ENCODE measurements around the gene KCNG4.

KCNG4 gene

DNA sequence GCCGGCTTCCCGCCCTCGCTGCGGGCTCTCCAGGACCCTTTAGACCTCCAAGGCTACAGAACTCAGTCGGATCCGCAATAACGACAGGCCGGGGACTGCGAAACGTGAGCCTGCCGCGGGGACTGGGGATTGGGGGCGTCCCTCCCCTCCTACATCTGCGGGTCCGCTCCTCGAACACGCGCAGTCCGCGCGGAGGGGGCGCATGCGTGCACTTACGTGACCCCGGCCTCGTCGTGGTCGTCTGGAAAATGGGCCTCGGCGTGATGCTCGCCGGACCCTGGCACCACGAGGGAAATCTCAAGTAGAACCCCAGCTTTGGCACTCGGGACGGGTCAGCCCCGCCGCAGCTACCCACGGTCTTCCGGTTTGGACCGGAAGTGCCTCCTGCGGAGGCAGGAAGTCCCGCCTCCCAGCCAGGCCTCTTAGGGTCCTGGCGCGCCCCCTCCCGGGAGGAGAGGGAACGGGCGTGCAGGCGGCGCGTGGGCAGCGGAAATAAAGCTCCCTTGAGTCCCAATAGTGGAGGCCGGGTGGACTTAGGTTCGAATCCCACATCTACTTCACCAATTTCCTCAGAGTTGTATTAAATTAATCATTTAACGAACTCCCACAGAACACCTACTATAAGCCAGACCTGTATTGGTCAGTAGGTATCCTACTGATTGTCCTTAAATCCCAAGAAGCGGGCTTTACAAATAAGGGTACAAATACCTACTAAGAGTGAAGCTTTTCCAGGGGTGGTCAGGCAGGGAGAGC lies 53.0 kb downstream of the KCNG4 start, which contains the start of gene TAF1C (continued):
- TF ChIP-seq ZNF692 (tag by site-specific recombination; IDR thresholded peaks at IDR 0.05) (no peak), ZNF114 (tag by site-specific recombination; IDR thresholded peaks at IDR 0.05) (no peak), ZNF585B (tag by site-specific recombination; IDR thresholded peaks at IDR 0.05) (no peak), TRIM28 (IDR thresholded peaks at IDR 0.05; ENCODE audit: borderline replicate concordance, low read length) (no peak), ZNF791 (tag by site-specific recombination; IDR thresholded peaks at IDR 0.05) (no peak), ZNF404 (tag by site-specific recombination; IDR thresholded peaks at IDR 0.05) (no peak), ZNF701 (tag by site-specific recombination; IDR thresholded peaks at IDR 0.05) (no peak), ZBTB8A (tag by site-specific recombination; IDR thresholded peaks at IDR 0.05) (no peak), ZNF26 (tag by site-specific recombination; IDR thresholded peaks at IDR 0.05) (no peak), ZNF530 (tag by site-specific recombination; IDR thresholded peaks at IDR 0.05; ENCODE audit: low read depth) (no peak), KLF9 (tag by site-specific recombination; IDR thresholded peaks at IDR 0.05; ENCODE audit: low read depth) (peak; percentile 29; the same call in 1 of the 2 replicates), ZNF549 (tag by site-specific recombination; IDR thresholded peaks at IDR 0.05) (no peak), ZNF37A (tag by site-specific recombination; IDR thresholded peaks at IDR 0.05) (no peak), REPIN1 (tag by site-specific recombination; IDR thresholded peaks at IDR 0.05; ENCODE audit: low read depth) (no peak), ZNF23 (tag by site-specific recombination; IDR thresholded peaks at IDR 0.05; ENCODE audit: borderline replicate concordance) (no peak), ZNF302 (tag by site-specific recombination; IDR thresholded peaks at IDR 0.05; ENCODE audit: low read depth) (no peak), ZNF677 (tag by site-specific recombination; IDR thresholded peaks at IDR 0.05) (no peak), ZNF76 (tag by site-specific recombination; IDR thresholded peaks at IDR 0.05; ENCODE audit: borderline replicate concordance, low read depth) (no peak), ZNF510 (tag by site-specific recombination; IDR thresholded peaks at IDR 0.05; ENCODE audit: insufficient replicate concordance) (no peak), BCL11B (tag by site-specific recombination; IDR thresholded peaks at IDR 0.05; ENCODE audit: low read depth) (no peak)
- TF ChIP-seq, protein P1, sequence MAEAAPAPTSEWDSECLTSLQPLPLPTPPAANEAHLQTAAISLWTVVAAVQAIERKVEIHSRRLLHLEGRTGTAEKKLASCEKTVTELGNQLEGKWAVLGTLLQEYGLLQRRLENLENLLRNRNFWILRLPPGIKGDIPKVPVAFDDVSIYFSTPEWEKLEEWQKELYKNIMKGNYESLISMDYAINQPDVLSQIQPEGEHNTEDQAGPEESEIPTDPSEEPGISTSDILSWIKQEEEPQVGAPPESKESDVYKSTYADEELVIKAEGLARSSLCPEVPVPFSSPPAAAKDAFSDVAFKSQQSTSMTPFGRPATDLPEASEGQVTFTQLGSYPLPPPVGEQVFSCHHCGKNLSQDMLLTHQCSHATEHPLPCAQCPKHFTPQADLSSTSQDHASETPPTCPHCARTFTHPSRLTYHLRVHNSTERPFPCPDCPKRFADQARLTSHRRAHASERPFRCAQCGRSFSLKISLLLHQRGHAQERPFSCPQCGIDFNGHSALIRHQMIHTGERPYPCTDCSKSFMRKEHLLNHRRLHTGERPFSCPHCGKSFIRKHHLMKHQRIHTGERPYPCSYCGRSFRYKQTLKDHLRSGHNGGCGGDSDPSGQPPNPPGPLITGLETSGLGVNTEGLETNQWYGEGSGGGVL (tag by site-specific recombination; IDR thresholded peaks at IDR 0.05), result no peak
- TF ChIP-seq, protein P2, sequence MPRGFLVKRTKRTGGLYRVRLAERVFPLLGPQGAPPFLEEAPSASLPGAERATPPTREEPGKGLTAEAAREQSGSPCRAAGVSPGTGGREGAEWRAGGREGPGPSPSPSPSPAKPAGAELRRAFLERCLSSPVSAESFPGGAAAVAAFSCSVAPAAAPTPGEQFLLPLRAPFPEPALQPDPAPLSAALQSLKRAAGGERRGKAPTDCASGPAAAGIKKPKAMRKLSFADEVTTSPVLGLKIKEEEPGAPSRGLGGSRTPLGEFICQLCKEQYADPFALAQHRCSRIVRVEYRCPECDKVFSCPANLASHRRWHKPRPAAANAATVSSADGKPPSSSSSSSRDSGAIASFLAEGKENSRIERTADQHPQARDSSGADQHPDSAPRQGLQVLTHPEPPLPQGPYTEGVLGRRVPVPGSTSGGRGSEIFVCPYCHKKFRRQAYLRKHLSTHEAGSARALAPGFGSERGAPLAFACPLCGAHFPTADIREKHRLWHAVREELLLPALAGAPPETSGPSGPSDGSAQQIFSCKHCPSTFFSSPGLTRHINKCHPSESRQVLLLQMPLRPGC (tag by site-specific recombination; IDR thresholded peaks at IDR 0.05), result no peak
- TF ChIP-seq, protein P3, sequence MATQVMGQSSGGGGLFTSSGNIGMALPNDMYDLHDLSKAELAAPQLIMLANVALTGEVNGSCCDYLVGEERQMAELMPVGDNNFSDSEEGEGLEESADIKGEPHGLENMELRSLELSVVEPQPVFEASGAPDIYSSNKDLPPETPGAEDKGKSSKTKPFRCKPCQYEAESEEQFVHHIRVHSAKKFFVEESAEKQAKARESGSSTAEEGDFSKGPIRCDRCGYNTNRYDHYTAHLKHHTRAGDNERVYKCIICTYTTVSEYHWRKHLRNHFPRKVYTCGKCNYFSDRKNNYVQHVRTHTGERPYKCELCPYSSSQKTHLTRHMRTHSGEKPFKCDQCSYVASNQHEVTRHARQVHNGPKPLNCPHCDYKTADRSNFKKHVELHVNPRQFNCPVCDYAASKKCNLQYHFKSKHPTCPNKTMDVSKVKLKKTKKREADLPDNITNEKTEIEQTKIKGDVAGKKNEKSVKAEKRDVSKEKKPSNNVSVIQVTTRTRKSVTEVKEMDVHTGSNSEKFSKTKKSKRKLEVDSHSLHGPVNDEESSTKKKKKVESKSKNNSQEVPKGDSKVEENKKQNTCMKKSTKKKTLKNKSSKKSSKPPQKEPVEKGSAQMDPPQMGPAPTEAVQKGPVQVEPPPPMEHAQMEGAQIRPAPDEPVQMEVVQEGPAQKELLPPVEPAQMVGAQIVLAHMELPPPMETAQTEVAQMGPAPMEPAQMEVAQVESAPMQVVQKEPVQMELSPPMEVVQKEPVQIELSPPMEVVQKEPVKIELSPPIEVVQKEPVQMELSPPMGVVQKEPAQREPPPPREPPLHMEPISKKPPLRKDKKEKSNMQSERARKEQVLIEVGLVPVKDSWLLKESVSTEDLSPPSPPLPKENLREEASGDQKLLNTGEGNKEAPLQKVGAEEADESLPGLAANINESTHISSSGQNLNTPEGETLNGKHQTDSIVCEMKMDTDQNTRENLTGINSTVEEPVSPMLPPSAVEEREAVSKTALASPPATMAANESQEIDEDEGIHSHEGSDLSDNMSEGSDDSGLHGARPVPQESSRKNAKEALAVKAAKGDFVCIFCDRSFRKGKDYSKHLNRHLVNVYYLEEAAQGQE (tag by site-specific recombination; IDR thresholded peaks at IDR 0.05), result no peak
- TF ChIP-seq, protein P4, sequence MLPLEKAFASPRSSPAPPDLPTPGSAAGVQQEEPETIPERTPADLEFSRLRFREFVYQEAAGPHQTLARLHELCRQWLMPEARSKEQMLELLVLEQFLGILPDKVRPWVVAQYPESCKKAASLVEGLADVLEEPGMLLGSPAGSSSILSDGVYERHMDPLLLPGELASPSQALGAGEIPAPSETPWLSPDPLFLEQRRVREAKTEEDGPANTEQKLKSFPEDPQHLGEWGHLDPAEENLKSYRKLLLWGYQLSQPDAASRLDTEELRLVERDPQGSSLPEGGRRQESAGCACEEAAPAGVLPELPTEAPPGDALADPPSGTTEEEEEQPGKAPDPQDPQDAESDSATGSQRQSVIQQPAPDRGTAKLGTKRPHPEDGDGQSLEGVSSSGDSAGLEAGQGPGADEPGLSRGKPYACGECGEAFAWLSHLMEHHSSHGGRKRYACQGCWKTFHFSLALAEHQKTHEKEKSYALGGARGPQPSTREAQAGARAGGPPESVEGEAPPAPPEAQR (tag by site-specific recombination; IDR thresholded peaks at IDR 0.05), result no peak
- TF ChIP-seq, protein P5, sequence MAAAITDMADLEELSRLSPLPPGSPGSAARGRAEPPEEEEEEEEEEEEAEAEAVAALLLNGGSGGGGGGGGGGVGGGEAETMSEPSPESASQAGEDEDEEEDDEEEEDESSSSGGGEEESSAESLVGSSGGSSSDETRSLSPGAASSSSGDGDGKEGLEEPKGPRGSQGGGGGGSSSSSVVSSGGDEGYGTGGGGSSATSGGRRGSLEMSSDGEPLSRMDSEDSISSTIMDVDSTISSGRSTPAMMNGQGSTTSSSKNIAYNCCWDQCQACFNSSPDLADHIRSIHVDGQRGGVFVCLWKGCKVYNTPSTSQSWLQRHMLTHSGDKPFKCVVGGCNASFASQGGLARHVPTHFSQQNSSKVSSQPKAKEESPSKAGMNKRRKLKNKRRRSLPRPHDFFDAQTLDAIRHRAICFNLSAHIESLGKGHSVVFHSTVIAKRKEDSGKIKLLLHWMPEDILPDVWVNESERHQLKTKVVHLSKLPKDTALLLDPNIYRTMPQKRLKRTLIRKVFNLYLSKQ (tag by site-specific recombination; IDR thresholded peaks at IDR 0.05; ENCODE audit: borderline replicate concordance), result no peak

All from HEK293 (cell line).